SKM-1 treated with dmso at 0.1 percent for 144 hours (cell line): ENCODE measurements around the gene BCR.
"Not testable (repeated sequence)": the region's sequence is repeated elsewhere in the genome, so short reads cannot be mapped to it uniquely, and the experiment has no call there.

Experiments used
- DNase-seq: peaks from one replicate; lab custom pipeline; 2025; ENCODE audit not compliant: unreplicated experiment; lab: John Stamatoyannopoulos, UW

The BCR gene

GRCh38 chr22:23363683-23364082 lies 183.4 kb downstream of the BCR start:
- DNase-seq: no peak

GRCh38 chr22:23364389-23364788 lies 184.1 kb downstream of the BCR start:
- DNase-seq: no peak

GRCh38 chr22:23365524-23365923 lies 185.2 kb downstream of the BCR start:
- DNase-seq: no peak

- DNase-seq: no peak
Measured at GRCh38 chr22:23365961-23366360, 185.7 kb downstream of the BCR start.

DNA sequence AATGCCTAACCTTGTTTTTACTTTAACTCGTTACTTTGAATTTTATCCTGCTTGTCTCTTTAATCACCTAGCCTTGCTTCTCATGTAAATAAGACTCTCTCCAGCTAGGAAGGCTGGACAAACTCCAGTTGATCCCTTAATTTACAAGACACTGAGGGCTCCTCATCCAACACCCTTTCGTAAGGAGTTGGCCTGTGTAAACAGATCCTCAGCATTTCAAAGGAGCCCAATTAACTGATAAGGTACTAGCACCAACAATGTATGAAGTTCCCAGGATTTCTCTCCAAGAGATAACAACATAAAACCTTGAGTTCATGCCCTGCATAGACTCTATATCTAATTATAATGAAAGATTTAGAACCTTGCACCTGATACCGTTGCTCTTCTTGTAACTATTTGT lies 186.9 kb downstream of the BCR start:
- not testable (repeated sequence) for DNase-seq
